GM19463 (cell line): ENCODE measurements around the gene TSC2.

Experiments
- ATAC-seq: cut with Tn5 transposase; IDR thresholded peaks from one replicate; pipeline ENCODE4 v1.9.1; 2021; ENCODE audit warnings: mild to moderate bottlenecking, moderate library complexity; ENCODE audit not compliant: unreplicated experiment

Gene TSC2

DNA sequence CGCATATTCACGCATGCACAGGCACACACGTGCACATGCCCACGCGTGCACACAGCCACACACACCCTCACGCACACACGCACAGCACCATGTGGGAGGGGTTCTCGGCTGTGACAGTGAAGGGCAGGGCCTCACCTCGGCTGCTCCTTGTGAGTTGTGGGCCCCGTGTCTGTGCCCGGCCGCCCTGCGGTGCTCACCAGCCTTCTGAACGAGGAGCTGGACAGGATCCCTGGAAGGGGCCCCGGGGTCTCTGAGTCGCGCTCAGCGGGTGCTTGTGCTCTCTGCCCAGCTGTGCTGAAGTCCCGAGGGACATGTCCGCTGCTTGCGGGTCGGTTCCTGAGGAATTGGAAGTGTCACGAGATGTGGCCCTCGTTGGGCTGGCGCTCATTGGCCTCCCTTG, 16.1 kb downstream of the TSC2 start:
- ATAC-seq: no peak

DNA sequence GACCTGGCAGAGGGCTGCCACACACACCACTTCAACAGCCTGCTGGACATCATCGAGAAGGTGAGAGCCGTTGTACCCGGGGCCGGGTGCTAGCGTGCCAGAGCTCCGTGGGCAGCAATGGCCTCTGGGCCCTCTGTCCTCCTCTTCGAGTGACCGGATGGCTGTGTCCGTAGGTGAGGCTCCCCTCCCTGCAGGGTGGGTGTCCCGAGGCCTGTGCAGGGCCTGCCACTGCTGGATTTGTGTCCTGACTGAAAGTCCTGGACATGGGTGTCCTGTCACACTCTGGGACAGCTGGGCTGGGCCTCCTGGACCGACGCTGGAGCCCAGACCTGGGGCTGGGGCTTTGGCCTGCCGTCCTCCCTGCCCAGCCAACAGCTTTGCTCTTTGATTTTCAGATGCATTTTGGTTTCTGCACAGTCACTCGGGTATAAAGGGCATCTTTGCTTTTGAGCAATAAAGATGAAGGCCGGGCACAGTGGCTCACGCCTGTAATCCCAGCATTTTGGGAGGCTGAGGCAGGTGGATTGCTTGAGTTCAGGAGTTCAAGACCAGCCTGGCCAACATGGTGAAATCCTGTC, 16.7 kb downstream of the TSC2 start:
- ATAC-seq: no peak

DNA sequence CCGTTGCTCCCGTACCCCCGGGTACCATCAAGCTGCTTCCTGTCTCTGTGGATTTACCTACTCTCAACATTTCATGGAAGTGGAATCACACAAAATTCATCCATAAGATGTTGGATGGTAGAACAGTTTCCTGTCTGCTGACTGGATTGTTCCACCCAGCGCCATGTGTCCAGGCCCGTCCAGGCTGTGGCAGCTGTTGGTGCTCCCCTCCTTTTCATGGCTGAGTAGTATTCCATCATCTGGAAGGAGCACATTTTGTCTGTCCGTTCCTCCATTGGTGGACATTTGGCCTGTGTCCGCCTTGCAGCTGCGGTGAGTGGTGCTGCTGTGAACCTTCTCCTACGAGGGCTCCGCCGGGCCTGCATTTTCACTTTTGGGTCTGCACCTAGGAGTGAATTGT, 18.4 kb downstream of the TSC2 start:
- ATAC-seq: no peak

DNA sequence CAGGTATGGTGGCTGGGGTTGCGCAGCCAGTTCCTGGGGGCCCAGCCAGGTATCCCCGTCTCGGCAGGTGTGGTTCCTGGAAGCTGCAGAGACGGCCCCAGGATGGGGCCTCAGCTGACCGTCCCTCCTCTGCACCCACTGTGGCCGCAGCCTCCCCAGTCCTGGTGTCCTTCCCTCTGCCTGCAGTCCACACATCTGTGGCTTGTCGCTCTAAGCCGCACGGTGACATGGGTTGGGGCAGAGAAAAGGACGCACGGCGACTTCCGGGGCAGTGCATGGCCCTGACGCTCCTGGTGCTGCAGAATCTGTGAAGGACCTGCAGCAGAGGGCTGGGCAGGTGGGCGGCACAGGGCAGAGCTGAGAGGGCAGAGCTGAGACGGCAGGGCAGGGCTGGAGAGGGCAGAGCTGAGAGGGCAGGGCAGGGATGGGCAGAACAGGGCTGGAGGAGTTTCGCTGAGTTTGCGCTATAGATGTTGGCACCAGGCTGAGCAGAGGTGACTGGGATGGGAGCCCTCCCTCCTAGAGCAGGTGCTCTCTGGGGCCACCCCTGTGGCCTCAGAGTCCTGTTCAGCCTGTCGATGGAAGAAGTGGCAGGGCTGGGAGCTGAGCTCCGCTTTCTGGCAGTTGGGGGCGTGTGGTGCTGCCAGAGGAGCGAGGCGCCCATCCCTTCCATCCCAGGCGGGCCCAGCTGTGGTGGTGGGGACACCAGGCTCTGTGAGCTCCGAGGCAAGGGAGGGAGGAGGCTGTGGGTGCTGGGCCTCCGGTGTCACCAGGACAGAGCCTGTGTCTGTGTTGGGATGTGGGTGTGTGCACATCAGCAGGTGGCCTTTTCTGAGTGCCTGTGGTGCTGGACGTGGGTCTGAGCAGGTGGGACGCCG, 23.0 kb downstream of the TSC2 start:
- no peak for ATAC-seq

DNA sequence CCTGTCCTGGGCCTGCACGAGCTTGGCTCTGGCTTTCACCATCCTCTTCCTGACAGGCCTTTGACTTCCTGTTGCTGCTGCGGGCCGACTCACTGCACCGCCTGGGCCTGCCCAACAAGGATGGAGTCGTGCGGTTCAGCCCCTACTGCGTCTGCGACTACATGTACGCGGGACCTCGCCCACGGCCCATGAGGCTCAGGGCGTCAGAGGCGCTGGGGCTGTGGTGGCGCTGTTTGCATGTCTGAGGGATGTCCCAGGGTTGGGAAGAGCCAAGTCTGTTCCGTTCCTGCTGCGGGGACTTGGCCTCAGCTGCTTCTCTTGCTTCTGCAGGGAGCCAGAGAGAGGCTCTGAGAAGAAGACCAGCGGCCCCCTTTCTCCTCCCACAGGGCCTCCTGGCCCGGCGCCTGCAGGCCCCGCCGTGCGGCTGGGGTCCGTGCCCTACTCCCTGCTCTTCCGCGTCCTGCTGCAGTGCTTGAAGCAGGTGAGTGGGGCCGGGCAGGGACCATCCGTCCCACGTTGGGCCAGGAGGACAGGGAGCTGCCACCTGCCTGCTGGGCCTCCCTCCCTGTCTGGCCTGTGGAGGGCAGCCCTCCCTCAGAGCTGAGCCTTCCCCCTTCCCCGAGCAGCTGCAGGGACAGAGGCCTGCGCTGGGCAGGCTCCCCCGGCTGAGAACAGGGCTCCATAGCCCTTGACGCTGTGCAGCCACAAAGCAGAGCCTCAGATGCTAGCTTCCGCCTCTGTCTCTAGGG, 23.8 kb downstream of the TSC2 start:
- ATAC-seq: no peak

DNA sequence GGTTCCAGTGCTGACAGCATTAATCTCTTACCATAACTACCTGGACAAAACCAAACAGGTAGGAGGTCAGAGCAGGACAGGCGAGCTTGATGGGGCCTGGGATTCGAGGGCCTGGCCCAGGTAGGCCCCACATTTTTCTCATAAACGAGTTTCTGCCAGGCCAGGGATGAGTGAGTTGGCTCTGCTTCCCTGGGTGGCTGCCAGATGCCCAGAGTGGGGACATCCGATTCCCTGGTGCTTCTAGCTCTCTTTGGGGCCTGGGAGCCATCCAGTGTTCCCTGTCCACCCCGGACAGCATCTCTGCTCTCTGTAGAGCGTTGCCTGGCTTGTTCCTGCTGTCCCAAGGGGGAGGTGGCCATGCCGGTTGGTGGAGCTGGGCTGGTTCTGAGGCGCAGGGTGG, 25.1 kb downstream of the TSC2 start:
- no peak for ATAC-seq

DNA sequence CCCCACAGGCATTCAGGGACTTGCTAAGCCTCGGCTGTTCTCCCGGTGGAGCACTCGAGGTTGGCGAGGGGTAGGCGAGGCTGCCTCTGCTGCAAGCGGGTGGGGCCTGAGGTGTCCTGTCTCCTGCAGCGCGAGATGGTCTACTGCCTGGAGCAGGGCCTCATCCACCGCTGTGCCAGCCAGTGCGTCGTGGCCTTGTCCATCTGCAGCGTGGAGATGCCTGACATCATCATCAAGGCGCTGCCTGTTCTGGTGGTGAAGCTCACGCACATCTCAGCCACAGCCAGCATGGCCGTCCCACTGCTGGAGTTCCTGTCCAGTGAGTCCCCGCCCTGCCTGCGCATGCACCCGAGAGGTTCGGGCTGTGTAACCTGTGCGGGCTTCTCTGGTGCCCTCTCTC, 26.3 kb downstream of the TSC2 start:
- no peak for ATAC-seq

DNA sequence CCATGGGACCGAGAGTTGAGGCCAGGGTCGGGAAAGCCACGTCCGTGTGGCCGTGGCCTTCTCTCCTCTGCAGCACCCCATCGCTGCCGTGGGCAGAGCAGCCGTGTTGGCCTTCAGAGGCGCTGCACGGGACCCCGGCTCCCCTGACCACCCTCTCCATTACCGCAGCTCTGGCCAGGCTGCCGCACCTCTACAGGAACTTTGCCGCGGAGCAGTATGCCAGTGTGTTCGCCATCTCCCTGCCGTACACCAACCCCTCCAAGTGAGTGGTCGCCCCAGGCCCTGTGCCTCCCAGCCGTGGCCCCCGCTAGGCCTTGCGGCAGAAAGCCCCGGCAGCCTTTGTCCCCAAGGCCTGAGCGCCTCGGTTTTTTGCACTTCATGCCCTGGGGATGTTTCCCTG, 27.8 kb downstream of the TSC2 start:
- no peak for ATAC-seq

DNA sequence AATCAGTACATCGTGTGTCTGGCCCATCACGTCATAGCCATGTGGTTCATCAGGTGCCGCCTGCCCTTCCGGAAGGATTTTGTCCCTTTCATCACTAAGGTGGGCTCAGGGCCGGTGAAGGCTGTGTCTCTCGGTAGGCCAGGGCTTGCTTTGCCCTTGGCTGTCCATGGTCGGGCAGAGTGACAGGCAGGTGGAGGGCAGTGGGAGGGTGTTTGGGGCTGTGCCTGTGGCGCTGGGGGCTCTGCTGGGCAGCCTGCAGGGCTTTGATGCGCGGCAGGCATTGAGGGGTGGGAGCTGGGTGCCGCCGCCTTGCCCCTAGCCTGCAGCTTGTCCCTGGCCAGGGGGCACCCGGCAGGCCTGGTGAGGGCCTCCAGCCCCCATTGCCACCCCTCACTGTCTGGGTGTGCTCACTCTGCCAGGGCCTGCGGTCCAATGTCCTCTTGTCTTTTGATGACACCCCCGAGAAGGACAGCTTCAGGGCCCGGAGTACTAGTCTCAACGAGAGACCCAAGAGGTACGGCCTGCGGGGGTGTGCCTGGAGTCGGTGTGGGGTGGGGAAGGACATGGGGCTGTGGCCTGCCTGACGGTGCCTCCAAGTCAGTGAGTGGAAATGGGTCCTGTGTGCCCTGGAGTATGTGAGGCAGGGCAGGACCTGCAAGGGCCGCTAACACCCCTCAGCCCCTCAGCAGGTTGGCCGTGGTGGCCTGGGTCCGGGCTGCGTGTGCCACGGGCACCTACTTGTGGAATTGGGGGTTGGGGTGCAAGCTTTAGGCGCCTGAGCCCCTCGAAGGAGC, 28.5 kb downstream of the TSC2 start:
- no peak for ATAC-seq

DNA sequence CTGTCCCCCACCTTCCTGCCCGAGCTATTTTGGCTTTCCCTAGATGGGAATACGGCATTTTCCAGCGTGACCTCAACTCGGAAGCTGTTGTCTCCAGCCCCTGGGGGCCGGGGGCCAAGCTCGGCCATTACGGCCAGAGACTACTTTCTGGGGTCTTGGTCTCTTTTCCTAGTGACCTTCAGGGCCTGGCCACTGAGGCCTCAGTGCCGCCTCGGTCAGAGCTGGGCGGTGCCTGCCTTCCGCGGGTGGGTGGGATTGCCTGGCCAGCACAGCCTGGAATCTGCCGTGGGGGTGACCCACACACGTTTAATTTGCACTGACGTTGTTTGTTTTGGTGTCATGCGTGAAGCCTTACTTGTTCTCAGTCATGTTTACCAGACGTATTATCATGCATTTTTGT, 29.2 kb downstream of the TSC2 start:
- no peak for ATAC-seq

DNA sequence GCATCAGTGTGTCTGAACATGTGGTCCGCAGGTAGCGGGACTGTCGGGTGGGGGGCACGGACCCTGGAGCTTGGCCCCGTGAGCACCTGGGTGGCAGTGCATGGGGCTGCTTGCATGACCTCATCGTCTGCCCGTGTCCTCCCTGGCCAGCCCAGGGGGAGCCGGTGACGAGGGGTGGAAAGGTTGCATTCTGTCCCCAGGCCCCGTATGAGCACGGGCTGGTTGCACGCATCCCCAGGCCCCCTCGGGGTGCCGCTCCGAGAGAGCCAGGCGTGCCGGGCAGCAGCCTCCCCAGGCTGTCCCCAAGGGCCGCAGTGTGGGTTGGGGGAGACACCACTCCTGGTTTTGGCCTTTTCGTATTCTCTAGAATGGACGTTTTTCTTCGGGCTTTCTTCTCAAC, 29.9 kb downstream of the TSC2 start:
- ATAC-seq: no peak

DNA sequence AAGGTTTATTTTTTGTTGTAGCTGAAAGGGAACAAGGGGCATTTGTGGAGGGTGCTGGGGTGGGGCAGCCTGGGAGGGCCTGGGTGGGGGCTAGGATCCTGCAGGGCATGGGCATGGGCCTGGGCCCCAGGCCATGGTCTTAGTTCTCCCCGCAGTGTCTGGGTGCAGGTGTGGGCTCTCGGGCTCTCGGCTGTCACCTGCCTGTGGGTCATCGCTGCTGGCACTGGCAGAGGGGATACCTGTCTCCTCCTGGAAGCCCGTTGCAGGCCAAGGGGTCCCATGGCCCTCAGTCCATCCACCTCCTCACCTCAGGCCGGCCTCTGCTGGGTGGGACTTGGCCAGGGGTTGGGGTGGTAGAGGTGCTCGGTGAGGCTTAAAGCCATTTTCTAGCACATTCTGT, 30.3 kb downstream of the TSC2 start:
- no peak for ATAC-seq

DNA sequence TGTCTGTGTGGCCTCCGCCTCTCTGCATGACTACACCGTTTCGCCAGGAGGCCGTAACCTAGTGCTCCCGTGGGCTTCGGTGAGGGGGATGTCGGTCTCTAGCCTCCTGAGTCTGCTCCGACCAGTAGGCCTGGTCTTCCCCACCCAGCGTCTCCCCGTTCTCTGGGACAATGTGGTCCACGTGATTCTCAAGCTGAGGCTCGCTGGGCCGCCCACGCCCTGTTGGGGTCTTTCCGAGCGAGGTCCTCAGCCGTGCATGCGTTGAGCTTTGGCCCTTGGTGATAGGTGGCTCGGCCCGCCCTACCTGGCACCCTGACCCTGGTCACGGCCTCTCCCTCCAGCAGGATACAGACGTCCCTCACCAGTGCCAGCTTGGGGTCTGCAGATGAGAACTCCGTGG, 30.9 kb downstream of the TSC2 start:
- no peak for ATAC-seq

DNA sequence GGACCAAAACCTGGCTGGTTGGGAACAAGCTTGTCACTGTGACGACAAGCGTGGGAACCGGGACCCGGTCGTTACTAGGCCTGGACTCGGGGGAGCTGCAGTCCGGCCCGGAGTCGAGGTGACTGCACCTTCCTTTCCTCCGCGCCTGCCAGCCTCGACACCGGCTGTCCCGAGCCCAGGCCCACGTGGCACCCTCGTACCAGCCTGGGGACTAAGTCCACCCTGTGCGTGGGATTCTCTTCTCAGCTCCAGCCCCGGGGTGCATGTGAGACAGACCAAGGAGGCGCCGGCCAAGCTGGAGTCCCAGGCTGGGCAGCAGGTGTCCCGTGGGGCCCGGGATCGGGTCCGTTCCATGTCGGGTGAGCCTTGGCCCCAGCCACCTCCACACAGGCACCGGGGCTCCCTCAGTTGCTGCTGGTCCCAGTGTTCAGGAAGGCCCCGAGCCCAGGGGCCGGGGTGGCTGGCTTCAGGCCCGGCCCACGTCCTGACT, 31.6 kb downstream of the TSC2 start:
- no peak for ATAC-seq

DNA sequence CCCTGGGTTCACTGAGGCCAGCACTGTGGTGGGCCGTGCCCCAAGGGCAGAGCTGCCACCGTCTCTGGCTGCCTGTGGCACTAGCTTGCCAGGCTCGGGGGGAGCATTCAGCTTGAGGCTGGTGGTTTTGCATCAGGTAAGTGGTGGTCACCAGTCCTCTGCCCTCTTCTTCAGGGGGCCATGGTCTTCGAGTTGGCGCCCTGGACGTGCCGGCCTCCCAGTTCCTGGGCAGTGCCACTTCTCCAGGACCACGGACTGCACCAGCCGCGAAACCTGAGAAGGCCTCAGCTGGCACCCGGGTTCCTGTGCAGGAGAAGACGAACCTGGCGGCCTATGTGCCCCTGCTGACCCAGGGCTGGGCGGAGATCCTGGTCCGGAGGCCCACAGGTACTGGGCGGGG, 32.2 kb downstream of the TSC2 start:
- no peak for ATAC-seq

DNA sequence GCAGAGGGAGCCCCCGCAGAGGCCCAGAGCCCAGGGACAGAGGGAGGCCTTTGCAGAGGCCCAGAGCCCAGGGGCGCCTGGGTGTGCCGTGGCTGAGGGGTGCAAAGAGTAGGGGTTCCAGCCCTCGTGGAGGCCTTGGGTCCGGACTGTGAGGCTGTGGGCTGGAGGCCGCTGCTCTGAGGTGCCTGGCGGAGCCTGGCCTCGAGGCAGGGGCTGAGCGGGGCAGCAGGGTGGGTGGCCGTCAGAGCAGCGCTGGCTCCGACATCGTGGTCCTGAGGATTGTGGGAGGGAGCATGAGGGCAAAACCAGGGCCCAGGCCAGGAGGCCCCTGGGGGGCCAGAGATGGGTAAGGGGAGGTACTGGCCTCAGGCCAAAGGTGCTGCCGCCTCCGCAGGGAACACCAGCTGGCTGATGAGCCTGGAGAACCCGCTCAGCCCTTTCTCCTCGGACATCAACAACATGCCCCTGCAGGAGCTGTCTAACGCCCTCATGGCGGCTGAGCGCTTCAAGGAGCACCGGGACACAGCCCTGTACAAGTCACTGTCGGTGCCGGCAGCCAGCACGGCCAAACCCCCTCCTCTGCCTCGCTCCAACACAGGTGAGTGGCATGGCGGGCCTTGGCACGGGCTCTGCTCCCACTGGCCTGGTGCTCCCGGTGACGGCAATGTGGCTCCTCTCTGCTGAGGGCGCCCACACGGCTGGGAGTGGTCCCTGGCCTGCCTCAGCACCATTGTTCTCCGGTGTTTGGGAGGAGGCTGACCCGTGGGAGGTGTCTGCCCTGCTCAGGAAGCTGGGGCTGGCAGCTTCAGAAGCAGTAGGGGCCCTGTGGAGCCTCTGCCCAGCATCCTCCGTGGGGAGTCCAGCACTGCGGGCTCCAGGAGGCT, 33.7 kb downstream of the TSC2 start:
- no peak for ATAC-seq

DNA sequence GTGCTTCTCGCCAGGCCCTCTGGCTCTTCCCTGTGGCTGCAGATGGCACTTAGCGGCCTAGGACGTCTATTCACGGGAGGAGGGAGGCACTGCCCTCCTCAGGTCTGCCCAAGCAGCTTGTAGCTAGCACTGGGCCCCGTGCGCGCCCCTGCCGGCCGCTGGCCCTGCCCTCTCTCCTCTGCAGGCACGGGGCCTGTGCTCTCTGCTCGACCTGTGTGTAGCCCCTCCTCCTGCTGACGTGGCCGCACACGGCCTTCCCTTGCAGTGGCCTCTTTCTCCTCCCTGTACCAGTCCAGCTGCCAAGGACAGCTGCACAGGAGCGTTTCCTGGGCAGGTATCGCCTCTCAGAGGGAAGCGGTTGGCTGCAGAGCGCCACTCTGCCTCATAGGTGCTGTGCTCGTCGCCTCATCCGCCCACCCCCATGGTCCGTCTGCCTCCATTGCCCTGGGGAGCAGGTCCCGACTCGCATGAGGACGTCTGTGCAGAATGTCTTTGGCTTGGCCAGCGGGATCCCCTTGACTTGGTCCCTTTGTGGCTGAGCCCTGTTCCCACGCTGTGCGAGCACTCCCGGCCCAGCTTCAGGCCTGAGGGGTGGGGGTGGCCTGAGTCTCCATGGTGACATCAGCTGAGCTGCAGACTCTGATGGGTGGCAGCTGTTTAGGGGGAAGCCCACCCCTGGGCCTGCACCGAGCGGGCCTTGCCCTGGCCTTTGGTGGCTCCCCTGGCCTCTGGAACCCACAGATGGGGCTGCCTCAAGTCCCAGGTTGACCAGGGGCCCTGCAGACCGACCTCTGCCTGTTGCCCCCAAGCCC, 34.6 kb downstream of the TSC2 start:
- ATAC-seq: no peak

DNA sequence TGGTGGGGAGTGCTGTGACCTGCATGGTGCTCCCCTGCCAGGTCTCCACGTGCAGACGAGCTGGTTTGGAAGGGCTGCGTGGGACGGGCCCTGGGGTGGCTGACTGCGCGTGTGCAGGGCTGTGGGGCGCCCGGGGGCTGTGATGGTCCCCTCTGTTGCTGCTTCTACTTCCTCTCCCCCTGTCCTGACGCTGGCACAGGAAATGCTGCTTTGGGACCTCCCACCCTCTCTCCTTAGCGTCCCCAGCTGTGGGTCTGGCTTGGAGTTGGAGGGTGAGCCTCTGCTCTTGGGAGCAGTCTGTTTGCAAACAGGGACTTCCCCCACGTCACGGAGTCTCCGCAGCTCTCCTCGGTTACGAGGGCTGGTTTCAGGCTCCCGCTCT, 35.2 kb downstream of the TSC2 start:
- no peak for ATAC-seq

DNA sequence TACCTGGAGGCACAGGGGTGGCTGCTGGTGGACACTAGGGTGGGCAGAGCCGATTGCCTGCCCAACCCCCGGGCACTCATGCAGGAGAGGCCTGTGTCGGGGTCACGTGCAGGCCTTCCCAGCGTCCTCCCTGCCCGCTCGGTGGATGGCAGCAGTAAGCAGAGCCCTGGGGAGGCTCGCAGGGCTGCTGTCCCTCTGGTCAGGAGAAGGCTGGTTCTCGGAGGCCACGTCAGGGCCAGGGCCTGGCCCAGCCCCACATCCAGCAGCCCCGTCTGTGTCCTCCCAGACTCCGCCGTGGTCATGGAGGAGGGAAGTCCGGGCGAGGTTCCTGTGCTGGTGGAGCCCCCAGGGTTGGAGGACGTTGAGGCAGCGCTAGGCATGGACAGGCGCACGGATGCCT, 35.6 kb downstream of the TSC2 start:
- no peak for ATAC-seq
